Amniotic epithelial cell (primary cell): ENCODE measurements around the gene CCDC15.
"Not testable (repeated sequence)": the region's sequence is repeated elsewhere in the genome, so short reads cannot be mapped to it uniquely, and the experiment has no call there.

Experiments
- DNase-seq: peaks from one replicate; pipeline ENCODE4 v3.0.0-alpha.2; 2010; ENCODE audit warnings: low read depth

The CCDC15 gene

DNA sequence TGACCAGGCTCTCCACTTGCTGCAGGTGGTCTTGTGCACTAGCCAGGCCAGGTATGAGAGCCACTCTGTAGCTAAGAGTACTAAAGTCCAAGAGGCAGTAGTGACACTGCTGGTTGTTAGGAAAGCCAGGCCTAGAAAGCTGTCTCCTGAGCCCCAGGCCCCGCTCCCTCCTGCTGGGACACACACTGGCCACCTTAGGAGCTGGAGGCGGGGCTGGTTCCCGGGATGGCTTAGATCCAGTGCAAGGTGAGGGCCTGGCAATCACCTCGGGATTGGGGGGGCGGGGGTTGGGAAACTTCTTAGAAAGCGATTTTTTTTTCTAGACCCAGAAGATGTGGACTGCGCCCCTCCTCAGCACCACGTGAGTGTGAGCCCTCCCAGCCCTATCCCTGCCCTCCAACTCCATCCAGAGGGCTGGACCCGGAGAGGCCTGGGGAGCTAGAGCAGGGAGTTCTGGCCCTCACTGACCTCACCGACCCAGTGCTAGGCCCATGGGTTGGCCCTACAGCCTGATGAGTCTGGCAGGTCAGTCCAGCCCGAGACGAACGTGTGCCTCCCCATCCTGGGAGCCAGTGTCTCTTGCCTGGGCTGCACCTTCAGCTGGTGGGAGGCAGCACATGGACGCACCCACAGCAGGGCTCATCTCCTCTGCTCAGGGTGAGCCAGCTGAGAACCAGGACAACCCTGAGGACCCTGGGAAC lies 127.2 kb downstream of the CCDC15 start:
- no peak for DNase-seq

DNA sequence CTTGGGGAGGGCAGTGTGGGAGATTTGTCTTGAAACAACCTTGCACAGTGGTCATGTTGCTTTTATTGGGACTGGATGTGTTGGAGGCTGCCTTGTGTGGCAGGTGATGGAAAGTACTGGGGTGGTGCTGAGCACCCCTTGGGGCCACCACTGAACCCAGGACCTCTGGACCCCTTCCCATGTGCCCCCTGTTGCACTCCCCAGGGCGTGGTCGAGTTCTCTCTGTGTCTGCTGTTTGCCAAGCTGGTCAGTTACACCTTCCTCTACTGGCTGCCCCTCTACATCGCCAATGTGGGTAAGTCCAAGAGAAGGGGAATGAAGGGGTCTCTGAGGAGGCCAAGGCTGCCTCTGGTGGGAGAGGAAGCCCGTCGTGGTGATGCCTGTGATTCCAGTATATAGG lies 128.0 kb downstream of the CCDC15 start:
- no peak for DNase-seq

DNA sequence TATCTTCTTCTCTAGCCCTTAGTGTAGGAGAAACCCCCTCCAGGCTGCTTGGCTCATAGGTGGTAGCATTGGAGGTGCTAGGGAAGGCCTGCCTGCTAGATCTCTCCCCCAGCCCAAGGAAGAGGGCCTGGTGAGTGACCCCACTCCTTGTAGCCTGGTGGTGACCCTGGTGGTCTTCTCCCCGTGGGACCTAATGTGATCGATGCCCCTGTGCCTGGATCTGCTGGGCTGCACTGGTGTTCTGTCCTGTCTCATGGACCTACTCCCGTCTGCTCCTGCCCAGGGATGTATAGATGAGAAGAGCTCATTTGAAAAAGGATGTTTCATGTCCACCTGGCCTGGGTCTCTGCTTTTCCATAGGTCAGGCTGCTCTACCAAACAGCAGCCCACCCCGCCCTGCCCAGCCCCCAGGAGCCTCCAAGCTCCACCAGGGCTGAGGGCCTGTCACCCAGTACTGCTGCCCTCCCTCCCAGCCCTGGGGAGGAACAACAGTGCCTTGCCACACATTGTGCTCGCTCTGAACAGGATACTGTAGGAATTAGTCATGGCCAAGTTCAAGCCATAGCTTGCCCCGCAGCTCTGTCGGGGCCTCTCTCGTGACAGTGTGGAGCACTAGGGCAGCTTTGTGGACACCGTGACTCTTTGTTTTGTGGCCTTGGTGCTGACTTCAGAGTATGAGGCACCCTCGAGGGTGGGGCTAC lies 128.8 kb downstream of the CCDC15 start:
- DNase-seq = peak; percentile 70

DNA sequence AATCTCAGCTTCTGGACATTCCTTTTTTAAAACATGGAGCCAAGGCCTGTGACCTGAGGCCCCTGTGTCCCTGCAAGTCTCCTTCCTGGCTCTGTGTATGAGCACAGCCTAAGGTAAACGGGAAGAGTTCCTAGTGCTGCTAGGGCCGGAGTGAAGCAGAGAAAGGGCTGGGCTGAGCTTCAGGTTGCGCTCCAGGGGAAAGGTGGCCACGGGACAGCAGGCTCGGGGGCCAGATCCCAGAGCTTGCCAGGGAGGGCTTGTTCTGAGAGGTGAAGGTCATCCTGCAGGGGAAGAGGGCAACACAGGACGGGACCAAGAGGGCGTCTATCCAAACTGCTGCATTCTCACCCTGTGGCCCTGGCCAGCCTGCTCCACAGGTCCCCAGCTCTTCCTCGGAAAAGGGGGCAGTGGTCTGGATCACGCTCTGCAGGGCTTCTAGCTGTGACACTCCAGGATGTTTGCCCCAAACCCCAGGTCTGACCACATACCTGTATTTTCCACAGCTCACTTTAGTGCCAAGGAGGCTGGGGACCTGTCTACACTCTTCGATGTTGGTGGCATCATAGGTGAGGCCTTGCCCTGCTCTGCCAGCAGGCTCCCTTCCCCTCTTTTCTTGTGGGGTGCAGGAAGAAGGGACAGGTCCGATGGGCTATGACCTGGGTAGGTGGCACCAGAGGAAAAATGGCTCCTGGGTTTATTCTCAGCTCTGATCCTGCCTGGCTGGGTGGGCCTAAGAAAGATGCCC lies 129.5 kb downstream of the CCDC15 start:
- DNase-seq = no peak

DNA sequence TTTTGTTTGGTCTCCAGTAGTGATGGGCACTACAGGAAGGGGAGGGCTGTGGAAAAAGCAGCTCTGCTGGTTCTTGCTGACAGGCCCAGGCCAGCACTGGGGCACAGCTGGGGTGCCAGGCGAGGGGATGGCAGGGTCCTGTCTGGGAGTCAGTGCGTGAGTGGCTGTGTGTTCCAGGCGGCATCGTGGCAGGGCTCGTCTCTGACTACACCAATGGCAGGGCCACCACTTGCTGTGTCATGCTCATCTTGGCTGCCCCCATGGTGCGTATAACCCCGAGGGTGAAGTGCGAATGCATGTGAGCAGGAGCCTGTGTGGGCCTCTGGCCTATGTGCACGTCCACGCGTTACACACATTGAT lies 130.0 kb downstream of the CCDC15 start:
- no peak for DNase-seq

DNA sequence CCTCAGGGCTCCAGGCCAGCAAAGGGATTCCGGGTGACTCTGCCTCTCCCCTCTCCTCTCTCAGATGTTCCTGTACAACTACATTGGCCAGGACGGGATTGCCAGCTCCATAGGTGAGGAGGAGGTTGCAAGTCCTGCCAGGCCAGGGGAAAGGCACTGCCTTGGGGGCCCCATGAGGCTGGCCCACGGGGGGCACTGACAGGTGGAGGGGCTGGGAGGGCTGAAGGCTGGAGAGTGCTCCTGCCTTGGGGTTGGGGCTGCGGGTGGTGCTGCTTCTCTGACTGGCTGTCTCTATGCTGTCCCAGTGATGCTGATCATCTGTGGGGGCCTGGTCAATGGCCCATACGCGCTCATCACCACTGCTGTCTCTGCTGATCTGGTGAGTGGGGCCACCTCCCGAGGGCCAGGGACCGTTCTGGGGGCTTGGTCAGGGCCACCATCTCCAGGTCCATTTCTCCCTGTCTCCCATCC lies 130.8 kb downstream of the CCDC15 start:
- DNase-seq = no peak

DNA sequence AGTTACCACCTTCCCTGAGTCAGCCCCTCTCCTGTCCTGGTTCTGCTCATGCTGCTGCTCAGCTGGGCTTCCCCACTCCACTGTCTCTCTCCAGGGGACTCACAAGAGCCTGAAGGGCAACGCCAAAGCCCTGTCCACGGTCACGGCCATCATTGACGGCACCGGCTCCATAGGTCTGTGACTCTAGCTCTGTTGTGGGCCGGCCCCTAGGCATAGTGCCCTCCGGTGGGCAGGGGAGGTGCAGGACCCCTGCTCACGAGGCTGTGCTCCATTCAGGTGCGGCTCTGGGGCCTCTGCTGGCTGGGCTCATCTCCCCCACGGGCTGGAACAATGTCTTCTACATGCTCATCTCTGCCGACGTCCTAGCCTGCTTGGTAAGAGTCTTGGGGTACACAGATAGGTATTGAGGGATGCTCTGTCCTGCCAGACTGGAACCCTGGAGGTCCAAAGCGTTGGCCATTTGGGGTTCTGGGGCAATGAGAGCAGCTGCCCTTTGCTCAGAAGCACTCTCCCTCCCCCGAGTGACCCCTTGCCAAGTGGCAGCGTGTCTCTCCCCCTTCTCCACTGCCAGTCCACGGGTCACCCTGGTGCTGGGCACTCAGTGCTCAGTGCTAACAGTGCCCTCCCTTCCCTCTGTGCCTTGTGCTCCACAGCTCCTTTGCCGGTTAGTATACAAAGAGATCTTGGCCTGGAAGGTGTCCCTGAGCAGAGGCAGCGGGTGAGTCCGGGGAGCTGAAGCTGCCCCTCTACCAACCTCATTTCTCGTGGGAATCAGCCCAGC lies 131.5 kb downstream of the CCDC15 start:
- no peak for DNase-seq

DNA sequence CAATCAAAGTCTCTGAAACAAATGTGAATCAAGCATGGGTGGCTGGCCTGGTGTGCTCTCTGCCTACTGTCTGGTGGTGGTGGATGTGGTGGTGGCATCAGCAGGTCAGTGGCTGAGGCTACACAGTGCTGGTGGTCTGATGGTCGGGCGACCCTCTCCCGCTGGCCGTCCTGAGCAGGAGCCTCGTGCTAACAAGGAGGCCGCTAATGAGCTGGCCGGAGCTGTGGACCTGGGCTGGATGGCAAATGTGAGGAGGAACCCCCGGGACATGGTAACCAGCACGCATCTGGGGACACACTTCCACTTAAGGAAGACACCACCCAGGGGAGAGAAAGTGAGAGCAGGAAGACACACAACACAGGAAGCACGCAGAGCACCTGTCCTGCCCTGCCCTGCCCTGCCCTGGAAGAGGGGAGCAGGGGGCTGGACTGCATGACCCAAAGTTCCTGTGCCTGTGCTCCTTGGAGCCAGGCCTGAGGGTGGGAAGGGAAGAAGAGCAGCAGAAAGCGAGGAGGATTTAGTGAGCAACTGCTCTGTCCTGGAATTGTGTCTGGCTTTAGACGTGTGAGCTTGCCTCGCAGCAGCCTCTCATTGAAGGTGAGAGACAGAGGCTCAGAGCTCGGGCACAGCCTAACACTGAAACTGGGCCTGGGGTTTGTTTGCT lies 132.8 kb downstream of the CCDC15 start:
- no peak for DNase-seq

DNA sequence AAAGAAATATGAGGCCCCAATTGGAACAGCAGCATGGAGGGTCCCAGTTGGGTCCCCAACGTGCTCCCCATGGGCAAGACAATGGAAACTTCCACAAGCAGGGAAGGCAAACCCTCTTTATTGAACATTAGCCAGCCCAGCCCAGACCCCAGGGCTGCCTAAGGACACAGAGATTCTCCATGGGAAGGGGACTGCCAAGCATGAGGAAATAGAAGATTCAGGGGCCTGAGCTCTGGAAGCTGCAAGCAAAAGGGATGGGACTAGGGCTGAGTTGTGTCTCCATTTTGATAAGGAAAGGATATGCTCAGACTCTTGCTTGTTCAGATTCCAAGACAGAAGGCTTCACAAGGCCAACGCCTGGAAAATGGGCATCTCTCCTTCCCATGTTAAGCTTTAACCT lies 134.1 kb downstream of the CCDC15 start:
- DNase-seq = no peak

DNA sequence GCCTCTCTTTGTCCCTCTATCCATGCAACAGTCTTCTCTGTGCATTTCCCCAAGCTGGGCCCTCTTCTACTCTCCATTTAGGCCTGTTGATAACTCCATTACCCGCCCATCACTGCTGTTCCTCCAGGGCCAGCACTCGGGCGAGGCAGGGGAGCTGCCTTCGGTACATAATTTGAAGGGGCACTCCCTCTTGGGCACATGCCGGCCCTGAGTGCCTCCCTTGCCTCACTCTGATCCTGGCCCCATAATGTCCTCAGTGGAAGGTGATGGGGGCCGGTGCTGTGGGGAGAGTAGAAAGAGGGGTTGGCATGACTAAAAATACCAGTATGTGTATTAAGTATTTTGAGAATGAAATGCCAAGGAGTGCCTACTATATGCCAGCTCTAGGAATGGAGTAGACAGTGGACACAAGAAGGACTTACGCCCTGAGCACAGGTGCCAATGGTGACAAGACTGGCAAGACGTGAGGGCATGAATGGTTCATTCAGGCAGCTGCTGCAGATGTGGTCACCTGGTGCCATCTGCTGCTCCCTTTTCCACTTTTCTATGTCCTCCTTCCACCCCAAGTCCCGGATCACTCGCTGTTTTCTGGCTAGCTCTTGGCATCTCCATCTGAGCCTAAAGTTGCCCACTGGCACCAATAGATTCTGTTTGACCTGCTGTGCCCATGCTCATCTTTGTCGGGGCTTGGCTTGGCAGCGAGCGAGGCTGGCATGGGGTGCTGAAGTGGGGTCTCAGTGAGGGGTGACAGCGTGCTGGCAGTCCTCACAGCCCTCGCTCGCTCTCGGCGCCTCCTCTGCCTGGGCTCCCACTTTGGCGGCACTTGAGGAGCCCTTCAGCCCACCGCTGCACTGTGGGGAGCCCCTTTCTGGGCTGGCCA lies 134.8 kb downstream of the CCDC15 start:
- no peak for DNase-seq

DNA sequence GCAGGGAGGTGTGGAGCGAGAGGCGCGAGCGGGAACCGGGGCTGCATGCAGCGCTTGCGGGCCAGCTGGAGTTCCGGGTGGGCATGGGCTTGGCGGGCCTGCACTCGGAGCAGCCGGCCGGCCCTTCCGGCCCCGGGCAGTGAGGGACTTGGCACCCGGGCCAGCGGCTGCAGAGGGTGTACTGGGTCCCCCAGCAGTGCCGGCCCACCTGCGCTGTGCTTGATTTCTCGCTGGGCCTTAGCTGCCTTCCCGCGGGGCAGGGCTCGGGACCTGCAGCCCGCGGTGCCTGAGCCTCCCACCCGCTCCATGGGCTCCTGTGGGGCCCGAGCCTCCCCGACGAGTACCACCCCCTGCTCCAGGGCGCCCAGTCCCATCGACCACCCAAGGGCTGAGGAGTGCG lies 135.5 kb downstream of the CCDC15 start:
- DNase-seq = not testable (repeated sequence)

DNA sequence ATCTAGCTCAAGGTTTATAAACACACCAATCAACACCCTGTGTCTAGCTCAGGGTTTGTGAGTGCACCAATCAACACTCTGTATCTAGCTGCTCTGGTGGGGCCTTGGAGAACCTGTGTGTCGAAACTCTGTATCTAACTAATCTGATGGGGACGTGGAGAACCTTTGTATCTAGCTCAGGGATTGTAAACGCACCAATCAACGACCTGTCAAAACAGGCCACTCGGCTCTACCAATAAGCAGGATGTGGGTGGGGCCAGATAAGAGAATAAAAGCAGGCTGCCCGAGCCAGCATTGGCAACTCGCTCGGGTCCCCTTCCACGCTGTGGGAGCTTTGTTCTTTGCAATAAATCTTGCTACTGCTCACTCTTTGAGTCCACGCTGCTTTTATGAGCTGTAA lies 136.1 kb downstream of the CCDC15 start:
- not testable (repeated sequence) for DNase-seq

DNA sequence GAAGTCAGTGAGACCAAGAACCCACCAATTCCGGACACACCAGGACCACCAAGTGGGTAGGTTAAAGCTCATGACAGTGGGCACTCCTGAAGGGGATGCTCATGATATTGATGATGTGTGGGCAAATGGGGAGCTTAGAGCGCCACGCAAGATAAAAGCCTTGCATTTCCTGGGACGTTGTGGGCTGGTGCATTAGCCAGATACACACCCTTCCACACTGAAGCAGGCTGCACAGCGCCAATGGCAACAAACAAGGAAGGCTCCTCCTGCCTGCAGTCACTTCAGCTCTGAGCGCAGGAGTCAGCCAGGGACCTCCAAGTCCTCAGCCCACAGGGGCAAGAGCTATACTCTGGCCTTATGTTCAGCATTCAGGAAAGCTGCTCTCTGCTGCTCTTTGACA lies 136.8 kb downstream of the CCDC15 start:
- DNase-seq = no peak
